ENCODE results near the gene GSTM2.
"Not testable (repeated sequence)": the region's sequence is repeated elsewhere in the genome, so short reads cannot be mapped to it uniquely, and the experiment has no call there.

The GSTM2 gene

DNA sequence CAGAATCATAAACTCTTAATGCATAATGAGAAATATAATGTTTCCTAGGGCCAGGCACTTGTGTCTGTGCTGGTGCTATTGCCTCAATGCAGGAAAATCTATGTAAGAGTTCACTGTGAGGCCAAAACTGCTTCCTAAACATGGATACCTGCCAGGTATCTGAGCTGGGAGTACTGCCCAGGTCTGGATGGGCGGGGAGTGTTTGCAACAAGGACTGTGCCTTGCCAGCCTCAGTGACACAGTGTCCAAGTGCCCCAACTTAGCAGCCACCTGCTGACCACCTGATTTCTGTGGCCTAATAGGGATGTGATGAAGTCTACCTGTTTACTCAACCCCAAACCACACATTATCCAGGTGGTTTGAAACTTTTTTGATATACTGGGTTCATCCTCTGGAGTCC lies 17.5 kb downstream of the GSTM2 start:
- not testable (repeated sequence) for FAIRE-seq

DNA sequence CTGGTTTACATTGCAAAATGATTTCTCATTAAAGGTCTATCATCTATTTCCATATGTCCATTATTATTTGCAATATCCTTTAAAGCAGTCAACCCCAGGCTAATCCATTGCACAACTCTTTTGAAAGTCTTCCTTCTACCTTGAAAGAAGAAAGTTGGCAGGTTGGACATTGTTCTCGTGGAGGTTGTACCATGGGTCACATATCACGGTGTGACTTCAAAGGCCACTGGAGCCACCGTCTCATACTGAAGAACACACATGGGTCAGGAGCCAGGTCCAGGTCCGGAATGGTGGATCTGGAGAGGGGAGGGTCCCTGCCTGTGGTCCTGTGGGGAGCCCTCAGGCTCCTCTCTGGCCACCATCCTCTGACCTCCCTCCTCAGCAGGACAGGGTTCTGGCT lies 18.0 kb downstream of the GSTM2 start:
- FAIRE-seq = not testable (repeated sequence)

DNA sequence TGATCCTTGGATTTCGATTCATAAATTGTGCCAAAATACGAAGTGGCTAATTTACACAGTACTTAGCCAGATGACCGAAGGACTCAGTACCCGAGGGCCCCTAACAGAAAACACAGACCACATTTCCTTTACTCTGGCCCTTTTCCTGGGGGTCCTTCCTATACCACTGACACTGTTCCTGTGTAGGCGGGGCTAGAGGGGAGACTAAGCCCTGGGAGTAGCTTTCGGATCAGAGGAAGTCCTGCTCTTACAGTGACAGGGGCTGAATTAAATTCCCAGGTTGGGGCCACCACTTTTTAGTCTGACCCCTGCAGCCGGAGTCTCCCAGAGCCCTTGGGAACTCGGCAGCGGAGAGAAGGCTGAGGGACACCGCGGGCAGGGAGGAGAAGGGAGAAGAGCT lies 19.3 kb downstream of the GSTM2 start:
- FAIRE-seq = not testable (repeated sequence)

DNA sequence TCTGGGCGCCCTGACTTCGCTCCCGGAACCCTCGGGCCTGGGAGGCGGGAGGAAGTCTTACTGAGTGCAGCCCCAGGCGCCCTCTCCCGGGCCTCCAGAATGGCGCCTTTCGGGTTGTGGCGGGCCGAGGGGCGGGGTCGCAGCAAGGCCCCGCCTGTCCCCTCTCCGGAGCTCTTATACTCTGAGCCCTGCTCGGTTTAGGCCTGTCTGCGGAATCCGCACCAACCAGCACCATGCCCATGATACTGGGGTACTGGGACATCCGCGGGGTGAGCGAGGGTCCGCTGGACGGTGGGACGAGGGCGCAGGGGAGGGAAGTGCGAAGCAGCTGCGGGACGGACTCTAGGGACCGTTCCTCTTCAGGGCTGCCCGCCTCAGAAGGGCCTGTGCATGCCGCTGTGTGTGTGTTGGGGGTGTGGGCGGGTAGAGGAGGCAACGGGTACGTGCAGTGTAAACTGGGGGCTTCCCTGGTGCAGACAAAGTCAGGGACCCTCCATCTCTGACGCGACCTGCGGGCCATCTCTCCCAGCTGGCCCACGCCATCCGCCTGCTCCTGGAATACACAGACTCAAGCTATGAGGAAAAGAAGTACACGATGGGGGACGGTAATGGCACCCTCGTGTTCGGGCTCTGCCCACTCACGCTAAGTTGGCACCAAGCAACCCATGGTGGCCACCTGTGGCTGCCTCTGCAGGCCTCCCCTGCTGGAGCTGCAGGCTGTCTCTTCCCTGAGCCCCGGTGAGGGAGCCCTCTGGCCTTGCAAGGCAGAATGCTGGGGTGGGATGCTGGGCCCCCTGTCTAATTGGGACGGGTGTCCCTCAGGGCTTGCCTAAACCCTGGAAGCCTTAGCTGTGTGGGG lies 20.0 kb downstream of the GSTM2 start, which contains the start of gene GSTM1:
Gene GSTM1 (plus strand): TSS at position 177 of the 859 bp plus-strand sequence. CDS start 57 bp downstream, at position 234.
- FAIRE-seq = no peak

DNA sequence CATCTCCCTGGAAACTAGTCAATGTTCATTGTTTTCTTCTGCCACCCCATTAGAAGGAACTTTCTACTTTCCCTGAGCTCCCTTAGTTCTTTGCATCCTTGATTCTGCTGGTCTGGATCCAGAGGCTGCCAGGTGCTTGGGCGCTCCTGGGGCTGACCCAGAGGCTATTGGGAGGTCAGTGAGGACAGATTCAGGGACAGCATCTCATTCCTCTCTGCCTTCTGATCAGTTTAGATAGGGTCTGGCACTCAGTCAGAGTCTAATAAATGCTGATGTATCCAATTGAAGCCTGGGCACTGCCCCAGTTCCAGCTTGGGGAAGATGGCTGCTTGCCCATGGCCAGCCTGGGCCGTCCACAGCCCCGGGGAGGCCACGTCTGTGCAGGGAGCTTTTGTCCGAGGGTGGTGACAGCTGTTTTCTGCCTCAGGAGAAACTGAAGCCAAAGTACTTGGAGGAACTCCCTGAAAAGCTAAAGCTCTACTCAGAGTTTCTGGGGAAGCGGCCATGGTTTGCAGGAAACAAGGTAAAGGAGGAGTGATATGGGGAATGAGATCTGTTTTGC lies 22.1 kb downstream of the GSTM2 start:
- no peak for FAIRE-seq

DNA sequence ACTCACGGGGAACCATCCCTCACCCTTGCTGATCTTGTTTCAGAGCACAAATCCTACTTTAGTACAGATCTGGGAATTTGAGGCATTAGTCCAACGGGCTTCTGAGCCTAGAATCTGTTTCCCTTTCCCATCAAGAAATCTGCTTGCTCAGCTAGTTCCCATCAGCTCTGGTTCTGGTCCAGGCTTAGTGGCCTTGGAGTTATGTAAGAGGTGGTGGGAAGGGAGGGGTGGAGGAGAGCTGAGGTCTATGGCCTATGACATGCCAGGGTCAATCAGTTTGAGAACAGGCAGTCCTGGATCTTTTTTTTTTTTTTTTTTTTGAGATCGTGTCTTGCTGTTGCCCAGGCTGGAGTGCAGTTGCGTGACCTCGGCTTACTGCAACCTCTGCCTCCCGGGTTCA lies 23.9 kb downstream of the GSTM2 start:
- no peak for FAIRE-seq

DNA sequence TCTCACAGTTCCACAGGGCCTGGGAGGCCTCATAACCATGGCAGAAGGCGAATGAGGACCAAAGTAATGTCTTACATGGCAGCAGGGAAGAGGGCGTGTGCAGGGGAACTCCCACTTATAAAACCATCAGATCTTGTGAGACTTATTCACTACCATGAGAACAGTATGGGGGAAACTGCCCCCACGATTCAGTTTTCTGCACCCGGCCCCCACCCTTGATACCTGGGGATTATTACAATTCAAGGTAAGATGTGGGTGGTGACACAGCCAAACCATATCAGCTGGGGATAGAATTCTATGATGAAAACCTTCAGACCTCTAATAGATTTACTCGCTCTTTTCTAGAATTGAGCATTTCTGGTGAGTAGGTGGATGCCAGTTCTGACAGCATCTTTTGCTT lies 26.5 kb downstream of the GSTM2 start:
- FAIRE-seq = not testable (repeated sequence)

DNA sequence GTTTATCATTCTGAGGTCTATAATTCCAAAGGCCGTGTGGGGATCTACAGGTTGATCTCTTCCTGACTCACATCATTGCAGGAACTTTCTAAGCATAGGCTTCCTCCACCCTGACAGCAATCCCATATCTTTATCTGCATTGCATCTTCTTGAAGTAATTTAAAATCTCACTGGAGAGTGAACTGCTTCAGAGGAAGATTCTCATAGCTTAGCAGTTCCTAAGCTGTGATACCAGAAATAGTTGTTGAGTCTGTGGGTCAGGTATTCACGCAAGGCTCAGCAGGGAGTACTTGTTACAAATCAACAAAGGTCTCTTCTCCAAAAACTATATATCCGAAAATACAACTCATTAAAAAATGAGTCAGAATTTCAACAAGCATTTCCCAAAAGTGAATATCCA lies 27.3 kb downstream of the GSTM2 start:
- not testable (repeated sequence) for FAIRE-seq

DNA sequence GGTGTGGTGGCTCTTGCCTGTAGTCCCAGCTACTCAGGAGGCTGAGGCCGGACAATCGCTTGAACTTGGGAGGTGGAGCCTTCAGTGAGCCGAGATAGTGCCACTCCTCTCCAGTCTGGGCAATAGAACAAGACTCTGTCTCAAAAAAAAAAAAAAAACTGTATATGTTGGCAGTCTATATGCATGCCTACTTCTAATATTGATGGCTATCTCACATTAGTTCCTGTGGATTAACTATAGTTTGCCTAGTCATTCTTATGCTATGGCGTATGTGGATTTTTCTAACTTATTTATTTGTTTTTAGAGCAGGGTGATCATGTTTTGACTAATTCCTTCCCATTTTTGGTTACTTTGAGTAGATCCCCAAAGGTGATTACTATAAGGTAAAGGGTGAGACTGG lies 29.2 kb downstream of the GSTM2 start:
- FAIRE-seq = no peak

DNA sequence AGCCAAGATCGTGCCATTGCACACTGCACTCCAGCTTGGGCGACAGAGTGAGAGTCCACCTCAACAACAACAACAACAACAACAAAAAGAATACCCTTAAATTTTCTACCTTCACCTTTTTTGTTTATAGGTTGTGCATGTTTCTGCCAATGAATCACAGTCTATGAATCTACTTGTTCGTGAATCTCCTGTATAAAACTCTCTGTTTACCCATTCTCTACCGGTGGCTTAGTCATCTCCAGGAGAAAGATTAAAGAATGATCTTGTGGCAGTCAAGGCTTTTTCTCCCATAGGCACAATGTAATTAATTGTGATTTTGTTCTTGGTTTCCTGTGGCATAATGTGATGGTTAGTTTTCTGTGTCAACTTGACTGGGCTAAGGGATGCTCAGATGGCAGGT lies 30.0 kb downstream of the GSTM2 start:
- FAIRE-seq = not testable (repeated sequence)

DNA sequence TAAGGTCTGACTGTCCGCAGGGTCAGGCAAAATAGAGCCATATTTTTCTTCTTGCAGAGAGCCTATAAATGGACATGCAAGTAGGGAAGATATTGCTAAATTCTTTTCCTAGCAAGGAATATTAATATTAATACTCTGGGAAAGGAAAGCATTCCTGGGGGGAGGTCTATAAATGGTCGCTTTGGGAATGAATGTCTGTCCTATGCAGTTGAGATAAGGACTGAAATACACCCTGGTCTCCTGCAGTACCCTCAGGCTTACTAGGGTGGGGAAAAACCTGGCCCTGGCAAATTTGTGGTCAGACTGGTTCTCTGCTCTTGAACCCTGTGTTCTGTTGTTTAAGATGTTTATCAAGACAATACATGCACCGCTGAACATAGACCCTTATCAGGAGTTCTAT lies 35.1 kb downstream of the GSTM2 start:
- FAIRE-seq = not testable (repeated sequence)

DNA sequence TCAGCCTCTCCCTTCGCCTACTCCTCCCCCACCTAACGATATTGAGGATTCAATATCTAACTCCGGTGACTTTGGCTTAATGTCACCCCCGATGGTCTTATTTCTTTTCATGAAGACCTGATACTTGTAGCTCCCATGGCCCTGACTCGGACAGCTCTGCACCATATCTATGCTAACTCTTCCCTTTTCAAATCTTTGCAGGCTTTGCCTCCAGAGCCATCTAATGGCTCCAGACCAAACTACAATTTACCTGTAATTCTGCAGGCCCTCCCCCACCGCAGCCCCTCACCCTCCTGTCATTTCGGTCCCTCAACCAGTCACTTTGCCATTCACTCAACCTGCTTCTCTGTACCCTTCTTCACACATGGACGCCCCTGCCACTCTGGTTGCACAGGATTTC lies 36.3 kb downstream of the GSTM2 start:
- FAIRE-seq = no peak

DNA sequence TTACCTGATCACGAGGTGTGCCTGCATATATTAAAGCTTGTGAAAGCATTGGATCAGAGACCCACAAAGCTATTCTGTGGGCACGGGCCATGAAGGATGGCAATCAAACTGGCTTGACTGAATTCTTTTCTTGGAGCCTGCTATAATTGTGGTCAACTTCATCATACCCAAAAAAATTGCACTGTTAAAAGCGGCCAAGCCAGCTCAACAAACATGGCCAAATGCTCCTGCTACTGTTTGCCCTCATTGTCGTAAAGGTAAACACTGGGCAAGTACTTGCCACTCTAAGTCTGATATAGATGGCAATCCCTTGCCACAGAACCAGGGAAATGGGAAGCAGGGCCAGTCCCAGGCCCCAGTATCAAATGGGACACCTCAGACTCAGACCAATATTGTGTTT lies 37.6 kb downstream of the GSTM2 start:
- FAIRE-seq = no peak

DNA sequence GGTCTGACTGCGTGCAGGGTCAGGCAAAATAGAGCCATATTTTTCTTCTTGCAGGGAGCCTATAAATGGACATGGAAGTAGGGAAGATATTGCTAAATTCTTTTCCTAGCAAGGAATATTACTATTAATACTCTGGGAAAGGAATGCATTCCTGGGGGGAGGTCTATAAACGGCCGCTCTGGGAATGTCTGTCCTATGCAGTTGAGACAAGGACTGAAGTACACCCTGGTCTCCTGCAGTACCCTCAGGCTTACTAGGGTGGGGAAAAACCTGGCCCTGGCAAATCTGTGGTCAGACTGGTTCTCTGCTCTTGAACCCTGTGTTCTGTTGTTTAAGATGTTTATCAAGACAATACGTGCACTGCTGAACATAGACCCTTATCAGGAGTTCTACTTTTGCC lies 41.1 kb downstream of the GSTM2 start:
- FAIRE-seq = not testable (repeated sequence)

DNA sequence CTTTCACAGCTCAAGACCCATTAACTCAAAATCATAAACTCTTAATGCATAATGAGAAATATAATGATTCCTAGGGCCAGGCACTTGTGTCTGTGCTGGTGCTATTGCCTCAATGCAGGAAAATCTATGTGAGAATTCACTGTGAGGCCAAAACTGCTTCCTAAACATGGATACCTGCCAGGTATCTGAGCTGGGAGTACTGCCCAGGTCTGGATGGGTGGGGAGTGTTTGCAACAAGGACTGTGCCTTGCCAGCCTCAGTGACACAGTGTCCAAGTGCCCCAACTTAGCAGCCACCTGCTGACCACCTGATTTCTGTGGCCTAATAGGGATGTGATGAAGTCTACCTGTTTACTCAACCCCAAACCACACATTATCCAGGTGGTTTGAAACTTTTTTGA lies 42.0 kb downstream of the GSTM2 start:
- FAIRE-seq = not testable (repeated sequence)

DNA sequence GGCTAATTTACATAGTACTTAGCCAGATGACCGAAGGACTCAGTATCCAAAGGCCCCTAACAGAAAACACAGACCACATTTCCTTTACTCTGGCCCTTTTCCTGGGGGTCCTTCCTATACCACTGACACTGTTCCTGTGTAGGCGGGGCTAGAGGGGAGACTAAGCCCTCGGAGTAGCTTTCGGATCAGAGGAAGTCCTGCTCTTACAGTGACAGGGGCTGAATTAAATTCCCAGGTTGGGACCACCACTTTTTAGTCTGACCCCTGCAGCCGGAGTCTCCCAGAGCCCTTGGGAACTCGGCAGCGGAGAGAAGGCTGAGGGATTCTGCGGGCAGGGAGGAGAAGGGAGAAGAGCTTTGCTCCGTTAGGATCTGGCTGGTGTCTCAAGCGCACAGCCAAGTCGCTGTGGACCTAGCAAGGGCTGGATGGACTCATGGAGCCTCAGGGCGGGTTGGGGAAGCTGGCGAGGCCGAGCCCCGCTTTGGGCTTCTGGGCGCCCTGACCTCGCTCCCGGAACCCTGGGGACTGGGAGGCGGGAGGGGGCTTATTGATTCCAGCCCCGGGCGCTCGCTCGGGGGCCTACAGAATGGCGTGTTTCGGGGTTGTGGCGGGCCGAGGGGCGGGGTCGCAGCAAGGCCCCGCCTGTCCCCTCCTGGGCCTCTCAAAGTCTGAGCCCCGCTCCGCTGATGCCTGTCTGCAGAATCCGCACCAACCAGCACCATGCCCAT lies 43.9 kb downstream of the GSTM2 start, which contains the start of gene GSTM5:
Gene GSTM5 (plus strand): TSS at position 659 of the 728 bp plus-strand sequence. CDS start 62 bp downstream, at position 721.
- not testable (repeated sequence) for FAIRE-seq

DNA sequence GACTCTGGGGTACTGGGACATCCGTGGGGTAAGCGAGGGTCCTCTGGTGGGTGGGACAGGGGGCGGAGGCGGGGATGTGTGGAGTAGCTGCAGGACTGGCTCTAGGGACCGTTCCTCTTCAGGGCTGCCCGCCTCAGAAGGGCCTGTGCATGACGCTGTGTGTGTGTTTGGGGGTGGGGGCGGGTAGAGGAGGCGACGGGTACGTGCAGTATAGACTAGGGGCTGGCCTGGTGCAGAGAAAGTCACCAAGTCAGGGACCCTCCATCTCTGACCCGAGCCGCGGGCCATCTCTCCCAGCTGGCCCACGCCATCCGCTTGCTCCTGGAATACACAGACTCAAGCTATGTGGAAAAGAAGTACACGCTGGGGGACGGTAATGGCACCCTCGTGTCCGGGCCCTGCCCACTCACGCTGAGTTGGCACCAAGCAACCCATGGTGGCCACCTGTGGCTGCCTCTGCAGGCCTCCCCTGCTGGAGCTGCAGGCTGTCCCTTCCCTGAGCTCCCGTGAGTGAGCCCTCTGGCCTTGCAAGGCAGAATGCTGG lies 44.5 kb downstream of the GSTM2 start:
- FAIRE-seq = no peak

DNA sequence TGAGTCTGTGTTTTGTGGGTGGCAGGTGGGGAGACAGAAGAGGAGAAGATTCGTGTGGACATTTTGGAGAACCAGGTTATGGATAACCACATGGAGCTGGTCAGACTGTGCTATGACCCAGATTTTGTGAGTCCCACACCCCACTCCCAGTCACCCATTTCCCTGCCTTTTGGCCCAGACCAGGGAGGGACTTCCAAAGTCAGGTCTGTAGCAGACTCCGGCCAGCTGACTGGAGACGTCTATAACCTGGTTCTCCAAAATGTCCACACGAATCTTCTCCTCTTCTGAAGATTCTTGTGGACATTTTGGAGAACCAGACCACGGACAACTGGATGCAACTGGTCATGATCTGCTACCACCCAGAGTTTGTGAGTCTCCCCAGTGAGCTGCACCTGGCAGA lies 45.8 kb downstream of the GSTM2 start:
- no peak for FAIRE-seq

DNA sequence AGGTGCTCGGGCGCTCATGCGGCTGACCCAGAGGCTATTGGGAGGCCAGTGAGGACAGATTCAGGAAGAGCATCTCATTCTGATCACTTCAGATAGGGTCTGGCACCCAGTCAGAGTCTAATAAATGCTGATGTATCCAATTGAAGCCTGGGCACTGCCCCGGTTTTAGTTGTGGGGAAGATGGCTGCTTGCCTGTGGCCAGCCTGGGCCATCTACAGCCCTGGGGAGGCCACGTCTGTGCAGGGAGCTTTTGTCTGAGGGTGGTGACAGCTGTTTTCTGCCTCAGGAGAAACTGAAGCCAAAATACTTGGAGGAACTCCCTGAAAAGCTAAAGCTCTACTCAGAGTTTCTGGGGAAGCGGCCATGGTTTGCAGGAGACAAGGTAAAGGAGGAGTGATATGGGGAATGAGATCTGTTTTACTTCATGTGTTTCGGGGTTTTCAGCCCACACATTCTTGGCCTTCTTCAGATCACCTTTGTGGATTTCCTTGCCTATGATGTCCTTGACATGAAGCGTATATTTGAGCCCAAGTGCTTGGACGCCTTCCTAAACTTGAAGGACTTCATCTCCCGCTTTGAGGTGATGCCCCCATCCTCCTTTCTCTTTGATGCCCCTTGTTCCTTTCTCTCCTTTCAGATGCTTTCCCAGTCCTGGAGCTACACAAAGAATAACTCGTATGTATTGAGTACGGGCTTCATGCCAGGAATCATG lies 47.0 kb downstream of the GSTM2 start:
- FAIRE-seq = no peak

DNA sequence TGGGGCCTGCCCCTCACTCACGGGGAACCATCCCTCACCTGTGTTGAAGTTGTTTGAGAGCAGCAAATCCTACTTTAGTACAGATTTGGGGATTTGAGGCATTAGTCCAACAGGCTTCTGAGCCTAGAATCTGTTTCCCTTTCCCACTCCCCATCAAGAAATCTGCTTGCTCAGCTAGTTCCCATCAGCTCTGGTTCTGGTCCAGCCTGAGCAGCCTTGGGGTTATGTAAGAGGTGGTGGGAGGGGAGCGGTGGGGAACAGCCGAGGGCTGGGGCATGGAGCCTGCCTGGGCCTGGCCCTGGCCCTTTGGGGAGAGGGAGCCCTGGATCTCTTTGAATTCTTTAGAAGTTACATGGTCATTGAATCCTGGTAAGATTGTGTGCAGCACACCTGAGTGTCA lies 48.3 kb downstream of the GSTM2 start:
- FAIRE-seq = no peak

DNA sequence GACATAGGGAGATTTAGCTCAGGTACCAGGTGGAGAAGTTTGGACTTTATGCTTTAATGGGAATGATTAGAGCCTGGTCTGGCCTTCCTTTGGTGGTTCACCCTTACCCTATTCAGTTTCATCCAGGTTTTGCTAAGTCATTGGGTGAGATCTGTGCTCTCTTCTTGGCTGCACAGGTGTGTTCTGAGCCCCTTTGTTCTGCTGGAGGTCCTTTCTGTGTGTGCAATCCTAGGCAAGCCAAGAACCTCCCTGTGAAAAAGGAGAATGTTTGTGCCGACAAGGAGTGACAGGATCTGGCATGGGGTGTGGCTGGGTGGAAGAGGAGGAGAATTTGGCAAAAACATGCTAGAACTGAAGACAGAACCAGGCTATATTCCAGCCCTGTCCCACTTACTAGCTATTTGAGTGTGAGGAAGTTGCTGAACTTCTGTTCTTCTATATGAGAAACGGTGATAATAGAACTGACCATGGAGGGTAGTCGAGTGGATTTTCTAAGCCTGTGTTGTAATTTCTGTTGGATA lies 48.8 kb downstream of the GSTM2 start:
- no peak for FAIRE-seq

DNA sequence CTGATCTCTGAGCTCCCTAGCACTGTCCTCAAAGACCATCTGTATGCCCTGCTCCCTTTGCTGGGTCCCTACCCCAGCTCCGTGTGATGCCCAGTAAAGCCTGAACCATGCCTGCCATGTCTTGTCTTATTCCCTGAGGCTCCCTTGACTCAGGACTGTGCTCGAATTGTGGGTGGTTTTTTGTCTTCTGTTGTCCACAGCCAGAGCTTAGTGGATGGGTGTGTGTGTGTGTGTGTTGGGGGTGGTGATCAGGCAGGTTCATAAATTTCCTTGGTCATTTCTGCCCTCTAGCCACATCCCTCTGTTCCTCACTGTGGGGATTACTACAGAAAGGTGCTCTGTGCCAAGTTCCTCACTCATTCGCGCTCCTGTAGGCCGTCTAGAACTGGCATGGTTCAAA lies 49.9 kb downstream of the GSTM2 start:
- no peak for FAIRE-seq
